Measurements from ENCODE around the gene ZSCAN10.

DNA sequence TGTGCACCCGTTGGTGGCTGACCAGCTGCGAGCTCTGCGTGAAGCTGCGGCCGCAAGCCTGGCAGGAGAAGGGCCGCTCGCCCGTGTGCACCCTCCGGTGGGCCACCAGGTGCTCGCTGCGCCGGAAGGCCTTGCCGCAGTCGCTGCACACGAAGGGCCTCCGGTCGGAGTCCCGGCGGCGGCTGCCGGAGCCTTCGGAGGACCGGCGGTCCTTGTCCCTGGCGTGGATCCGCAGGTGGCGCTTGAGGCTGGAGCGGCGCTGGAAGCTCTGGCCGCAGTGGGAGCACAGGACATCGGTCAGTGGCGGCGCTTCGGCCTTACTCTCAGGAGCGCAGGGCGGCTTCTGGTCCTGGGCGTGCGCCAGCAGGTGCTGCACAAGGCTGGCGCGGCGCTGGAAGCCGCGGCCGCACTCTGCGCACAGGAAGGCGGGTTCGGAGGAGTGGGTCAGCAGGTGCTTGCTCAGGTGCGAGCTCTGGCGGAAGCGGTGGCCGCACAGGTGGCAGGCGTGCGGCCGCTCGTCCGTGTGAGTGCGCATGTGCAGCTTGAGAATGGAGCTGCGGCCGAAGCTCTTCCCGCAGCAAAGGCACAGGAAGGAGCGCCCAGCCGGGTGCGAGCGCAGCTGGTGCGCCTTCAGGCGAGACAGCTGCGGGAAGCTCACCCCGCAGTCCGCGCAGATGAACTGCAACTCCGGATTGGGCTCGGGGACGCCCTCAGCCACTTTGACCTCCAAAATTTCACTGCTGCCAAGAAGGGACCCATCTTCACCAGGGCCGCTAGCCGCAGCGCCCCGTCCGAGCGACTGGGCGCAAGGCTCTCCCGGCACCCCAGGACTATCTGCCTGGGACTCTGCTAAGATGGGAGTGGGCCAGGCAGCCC, 9.1 kb downstream of the ZSCAN10 start:
- no peak for TF ChIP-seq ATF7 (IDR thresholded peaks at IDR 0.05)
- TF ChIP-seq, protein P1, sequence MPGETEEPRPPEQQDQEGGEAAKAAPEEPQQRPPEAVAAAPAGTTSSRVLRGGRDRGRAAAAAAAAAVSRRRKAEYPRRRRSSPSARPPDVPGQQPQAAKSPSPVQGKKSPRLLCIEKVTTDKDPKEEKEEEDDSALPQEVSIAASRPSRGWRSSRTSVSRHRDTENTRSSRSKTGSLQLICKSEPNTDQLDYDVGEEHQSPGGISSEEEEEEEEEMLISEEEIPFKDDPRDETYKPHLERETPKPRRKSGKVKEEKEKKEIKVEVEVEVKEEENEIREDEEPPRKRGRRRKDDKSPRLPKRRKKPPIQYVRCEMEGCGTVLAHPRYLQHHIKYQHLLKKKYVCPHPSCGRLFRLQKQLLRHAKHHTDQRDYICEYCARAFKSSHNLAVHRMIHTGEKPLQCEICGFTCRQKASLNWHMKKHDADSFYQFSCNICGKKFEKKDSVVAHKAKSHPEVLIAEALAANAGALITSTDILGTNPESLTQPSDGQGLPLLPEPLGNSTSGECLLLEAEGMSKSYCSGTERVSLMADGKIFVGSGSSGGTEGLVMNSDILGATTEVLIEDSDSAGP (CRISPR knock-in tag; IDR thresholded peaks at IDR 0.05) = no peak
- no peak for TF ChIP-seq HNRNPL (IDR thresholded peaks at IDR 0.05; ENCODE audit: low read depth, low read length)
- TF ChIP-seq ELF1 (tag; IDR thresholded peaks at IDR 0.05) = no peak
